Measurements from ENCODE around the gene PWWP2B.

GRCh38 chr10:132443983-132444876 is 47.2 kb downstream of the PWWP2B start:
- TF ChIP-seq CTCF (IDR thresholded peaks at IDR 0.05) (no peak), ZNF219 (CRISPR knock-in tag; IDR thresholded peaks at IDR 0.05; ENCODE audit: borderline replicate concordance) (no peak)

All from WTC11 (cell line).